H1 (cell line): ENCODE data around the gene MMP11. TPM values are rescaled to one million over a fixed set of nuclear protein-coding genes. Genes with fewer than 3 reads are reported as not detected.

Source experiments
- CTCF ChIA-PET: fragments of 300-600 bp; sonication (Branson Sonifier 250); formaldehyde crosslinking; loops from one replicate; lab custom pipeline; 2021; ENCODE audit not compliant: partially characterized antibody; lab: Charles Lee
- POLR2A ChIA-PET: fragments of 300-600 bp; sonication (Branson Sonifier 250); formaldehyde crosslinking; loops from one replicate; lab custom pipeline; 2021; ENCODE audit warnings: inconsistent platforms; ENCODE audit not compliant: partially characterized antibody; lab: Charles Lee
- DNase-seq, 2 experiments: peaks; one replicate each; pipeline versions ENCODE4 v3.0.0 to v3.0.0-alpha.2; 2010 to 2022; ENCODE audit warnings: low spot score in 2 of 2, low read depth in 1 of 2, mixed read lengths in 1 of 2
- FAIRE-seq: peaks from 2 replicates; lab custom pipeline; 2011; peaks lifted over from hg19 to GRCh38; lab: Jason Lieb, UNC
- H2AFZ ChIP-seq: 2 replicates; pipeline ENCODE4 v1.8.1; 2012; ENCODE audit warnings: low read length, inconsistent platforms
- H2AK5ac ChIP-seq: 2 replicates; pipeline ENCODE4 v1.6.1; 2013; ENCODE audit warnings: low read depth, low read length
- H2BK120ac ChIP-seq: replicated peaks from 2 replicates; pipeline ENCODE3; 2013; ENCODE audit warnings: low read depth, low read length, inconsistent platforms
- H2BK12ac ChIP-seq: 2 replicates; pipeline ENCODE4 v1.6.1; 2013; ENCODE audit warnings: low read depth, low read length
- H2BK15ac ChIP-seq: 2 replicates; pipeline ENCODE4 v1.6.1; 2013; ENCODE audit warnings: low read length
- H2BK20ac ChIP-seq: 2 replicates; pipeline ENCODE4 v1.6.1; 2013; ENCODE audit warnings: low read length
- H2BK5ac ChIP-seq: 2 replicates; pipeline ENCODE4 v1.6.1; 2013; ENCODE audit warnings: low read depth, low read length
- H3K14ac ChIP-seq: 2 replicates; pipeline ENCODE4 v1.6.1; 2013; ENCODE audit warnings: inconsistent platforms; ENCODE audit not compliant: insufficient read length
- H3K18ac ChIP-seq: 2 replicates; pipeline ENCODE4 v1.6.1; 2013; ENCODE audit warnings: low read length; ENCODE audit errors: extremely low read depth
- H3K23ac ChIP-seq: 2 replicates; pipeline ENCODE4 v1.6.1; 2013; ENCODE audit warnings: inconsistent platforms; ENCODE audit not compliant: insufficient read length
- H3K23me2 ChIP-seq: 2 replicates; pipeline ENCODE4 v1.6.1; 2013; ENCODE audit warnings: low read depth, low read length
- H3K27ac ChIP-seq: 2 replicates; pipeline ENCODE4 v1.6.1; 2011; ENCODE audit warnings: low read depth, low read length, inconsistent platforms
- H3K27me3 ChIP-seq, 4 experiments: replicated peaks in 1 of 4; 1 replicate in 1 of 4; 2 replicates in 3 of 4; pipeline versions ENCODE4 v1.6.1 to v1.8.1; 2011 to 2013; ENCODE audit warnings: low read length in 3 of 4, mild to moderate bottlenecking in 3 of 4, inconsistent platforms in 2 of 4, mixed read lengths in 2 of 4, moderate library complexity in 1 of 4; ENCODE audit not compliant: control insufficient read depth in 3 of 4, insufficient read depth in 3 of 4; ENCODE audit errors: extremely low read depth in 1 of 4
- H3K36me3 ChIP-seq, 4 experiments: 2 replicates each; pipeline versions ENCODE4 v1.6.1 to v1.8.1; 2011 to 2013; ENCODE audit warnings: mild to moderate bottlenecking in 4 of 4, low read length in 3 of 4, moderate library complexity in 2 of 4, control low read depth in 1 of 4, inconsistent platforms in 1 of 4; ENCODE audit not compliant: insufficient read depth in 4 of 4, control insufficient read depth in 2 of 4
- H3K4ac ChIP-seq: replicated peaks from 2 replicates; pipeline ENCODE3; 2013; ENCODE audit warnings: low read length, low read depth, mixed read lengths, inconsistent platforms; ENCODE audit not compliant: insufficient read length
- H3K4me1 ChIP-seq, 4 experiments: replicated peaks in 1 of 4; 1 replicate in 1 of 4; 2 replicates in 3 of 4; pipeline versions ENCODE4 v1.6.1 to v1.8.1; 2011 to 2013; ENCODE audit warnings: low read length in 3 of 4, inconsistent platforms in 2 of 4, mixed read lengths in 1 of 4; ENCODE audit not compliant: insufficient read depth in 4 of 4, control insufficient read depth in 3 of 4
- H3K4me2 ChIP-seq, 2 experiments: 2 replicates each; pipeline versions ENCODE4 v1.6.1 to v1.8.1; 2011 to 2013; ENCODE audit warnings: low read depth in 2 of 2, low read length in 2 of 2, control low read depth in 1 of 2, inconsistent platforms in 1 of 2, mild to moderate bottlenecking in 1 of 2; ENCODE audit not compliant: insufficient read depth in 1 of 2
- H3K4me3 ChIP-seq, 4 experiments: fragments of 200-600, 300-600 bp in 1 of 4; sonication (generic), shearing (Covaris generic), sonication (Bioruptor Twin) in 1 of 4; 2 replicates each; pipeline versions ENCODE4 v1.5.1 to v1.8.1; 2011 to 2016; ENCODE audit warnings: low read length in 4 of 4, low read depth in 3 of 4, control low read depth in 2 of 4, inconsistent platforms in 2 of 4, mild to moderate bottlenecking in 2 of 4, mixed read lengths in 1 of 4, moderate library complexity in 1 of 4; ENCODE audit not compliant: insufficient read depth in 2 of 4; ENCODE audit errors: extremely low read depth in 1 of 4
- H3K56ac ChIP-seq: replicated peaks from 2 replicates; pipeline ENCODE3; 2013; ENCODE audit warnings: low read depth, mild to moderate bottlenecking, mixed read lengths, low read length, inconsistent platforms; ENCODE audit not compliant: insufficient read length
- H3K79me1 ChIP-seq: 2 replicates; pipeline ENCODE4 v1.6.1; 2013; ENCODE audit warnings: low read depth, low read length, control low read depth
- H3K79me2 ChIP-seq, 2 experiments: 2 replicates each; pipeline versions ENCODE4 v1.6.1 to v1.8.1; 2012 to 2013; ENCODE audit warnings: low read length in 2 of 2, mild to moderate bottlenecking in 2 of 2, inconsistent platforms in 1 of 2; ENCODE audit not compliant: insufficient read depth in 2 of 2, control insufficient read depth in 1 of 2
- H3K9ac ChIP-seq, 4 experiments: replicated peaks in 1 of 4; 1 replicate in 1 of 4; 2 replicates in 3 of 4; pipeline versions ENCODE4 v1.6.1 to v1.8.1; 2011 to 2013; ENCODE audit warnings: low read depth in 3 of 4, low read length in 3 of 4, control low read depth in 2 of 4, mild to moderate bottlenecking in 2 of 4, moderate library complexity in 2 of 4, inconsistent platforms in 1 of 4; ENCODE audit errors: extremely low read depth in 1 of 4
- H3K9me3 ChIP-seq, 2 experiments: 2 replicates each; pipeline versions ENCODE4 v1.6.1 to v1.8.1; 2012 to 2013; ENCODE audit warnings: mild to moderate bottlenecking in 2 of 2, moderate library complexity in 2 of 2, control low read depth in 1 of 2, inconsistent platforms in 1 of 2, low read depth in 1 of 2, low read length in 1 of 2, mixed read lengths in 1 of 2; ENCODE audit not compliant: insufficient read depth in 2 of 2
- H4K20me1 ChIP-seq, 2 experiments: replicated peaks in 1 of 2; 2 replicates each; pipeline versions ENCODE3 to v1.8.1; 2011 to 2013; ENCODE audit warnings: inconsistent platforms in 2 of 2, low read length in 2 of 2, mild to moderate bottlenecking in 1 of 2; ENCODE audit not compliant: insufficient read depth in 2 of 2, control insufficient read depth in 1 of 2
- H4K5ac ChIP-seq: 2 replicates; pipeline ENCODE4 v1.6.1; 2013; ENCODE audit warnings: low read length, low read depth, mixed read lengths, inconsistent platforms; ENCODE audit not compliant: insufficient read length
- H4K8ac ChIP-seq: 2 replicates; pipeline ENCODE4 v1.8.0; 2013; ENCODE audit warnings: mild to moderate bottlenecking, moderate library complexity, low read length, inconsistent platforms; ENCODE audit not compliant: insufficient read depth; ENCODE audit errors: extremely low read depth
- H4K91ac ChIP-seq: replicated peaks from 2 replicates; pipeline ENCODE3; 2013; ENCODE audit warnings: low read length, mixed read lengths, inconsistent platforms; ENCODE audit not compliant: insufficient read length
- EGR1 ChIP-seq: IDR thresholded peaks from 2 replicates; pipeline ENCODE4 v1.6.1; 2011; ENCODE audit warnings: low read depth, low read length, borderline replicate concordance
- POLR2AphosphoS5 ChIP-seq: IDR thresholded peaks from 2 replicates; pipeline ENCODE4 v1.6.1; 2011; ENCODE audit warnings: low read depth, low read length
- polyA plus RNA-seq, 7 experiments: library from polyadenylated mRNA; depleted of rRNA in 3 of 7; stranded (reverse) in 5 of 7; unstranded in 2 of 7; fragments of >200 nt in 5 of 7; fragments of 200-250 nt in 2 of 7; gene quantifications; 1 replicate in 5 of 7; 2 replicates in 1 of 7; 4 replicates in 1 of 7; pipeline versions ENCODE4 v1.2.1 to v1.2.3, GENCODE V29; 2011 to 2013; ENCODE audit warnings: missing spikeins in 2 of 7, mixed read lengths in 2 of 7
- total RNA-seq: library from RNA; stranded (reverse); fragmentation: NEBNext Ultra II Directional; extraction: Animal tissue kit (Norgen Biotek cat#: 25700); gene quantifications from 2 replicates; pipeline ENCODE4 v1.2.1, GENCODE V29; 2021

The MMP11 gene
- total and polyA plus RNA-seq, 2 of the 8 experiments (the other 6 are each of a cell fraction or from before 2014, with no cell fraction given): 10.2 to 18.3 TPM

DNA sequence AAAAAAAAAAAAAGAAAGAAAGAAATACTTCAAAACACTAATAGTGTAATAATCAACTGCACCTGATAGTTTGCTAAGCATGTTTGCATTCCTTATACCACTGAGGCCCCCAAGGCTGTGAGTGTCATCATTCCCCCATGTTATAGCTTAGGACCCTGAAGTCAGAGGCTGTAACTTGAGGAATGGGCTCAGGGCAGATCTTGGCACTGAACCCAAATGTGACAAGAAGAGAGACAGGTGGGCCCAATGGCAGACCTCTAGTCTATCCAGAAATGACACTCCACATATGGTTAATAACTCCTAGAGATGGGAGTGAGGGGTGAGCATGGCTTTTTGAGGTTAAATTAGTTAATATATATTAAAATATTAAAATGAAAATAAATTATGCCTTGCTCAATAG, 35.0 kb upstream of the MMP11 start:
- no peak overlapping the region for H3K14ac ChIP-seq
- no peak overlapping the region for H3K4me2 ChIP-seq
- no peak overlapping the region for H2AK5ac ChIP-seq
- H2BK15ac ChIP-seq: no peak overlapping the region
- H3K56ac ChIP-seq: no peak overlapping the region
- H3K27ac ChIP-seq: no peak overlapping the region
- ChIA-PET POLR2A (interaction anchor here (0.8 to 1.6 kb wide), 5 partner anchors 10 to 52 kb away, joined by 3 to 4 read pairs (median 3); no protein-coding TSS in a partner anchor), CTCF (interaction anchor here (0.6 to 1.5 kb wide), 4 partner anchors 10 to 52 kb away, joined by 3 to 6 read pairs (median 3); no protein-coding TSS in a partner anchor)
- H3K4me3 ChIP-seq: no peak overlapping the region
- H3K9ac ChIP-seq: no peak overlapping the region
- no peaks in the 10 kb centered on the region for H3K36me3 ChIP-seq
- H2BK5ac ChIP-seq: no peak overlapping the region
- no peak overlapping the region for H2BK12ac ChIP-seq
- no peaks in the 10 kb centered on the region for H3K23me2 ChIP-seq
- H4K20me1 ChIP-seq: peaks cover 0 to 2% of the 10 kb centered on the region in 2 experiments
- H3K79me2 ChIP-seq: no peaks in the 10 kb centered on the region
- no peak overlapping the region for H2BK20ac ChIP-seq
- H3K23ac ChIP-seq: no peak overlapping the region
- H3K9me3 ChIP-seq: no peaks in the 10 kb centered on the region
- no peak overlapping the region for H2BK120ac ChIP-seq
- H3K27me3 ChIP-seq: no peaks in the 10 kb centered on the region
- DNase-seq (no peak), FAIRE-seq (no peak)
- H3K18ac ChIP-seq: no peak overlapping the region
- no peak overlapping the region for H2AFZ ChIP-seq
- no peak overlapping the region for H4K91ac ChIP-seq
- H4K5ac ChIP-seq: no peak overlapping the region
- H3K4ac ChIP-seq: no peak overlapping the region
- no peaks in the 10 kb centered on the region; the same call in 1 of the 2 replicates for H3K79me1 ChIP-seq
- no peaks in the 10 kb centered on the region for H3K4me1 ChIP-seq
- no peak overlapping the region for H4K8ac ChIP-seq
- no peak for TF ChIP-seq EGR1
- no peak for TF ChIP-seq POLR2AphosphoS5
